ENCODE results near the gene DDAH1.

Gene DDAH1

DNA sequence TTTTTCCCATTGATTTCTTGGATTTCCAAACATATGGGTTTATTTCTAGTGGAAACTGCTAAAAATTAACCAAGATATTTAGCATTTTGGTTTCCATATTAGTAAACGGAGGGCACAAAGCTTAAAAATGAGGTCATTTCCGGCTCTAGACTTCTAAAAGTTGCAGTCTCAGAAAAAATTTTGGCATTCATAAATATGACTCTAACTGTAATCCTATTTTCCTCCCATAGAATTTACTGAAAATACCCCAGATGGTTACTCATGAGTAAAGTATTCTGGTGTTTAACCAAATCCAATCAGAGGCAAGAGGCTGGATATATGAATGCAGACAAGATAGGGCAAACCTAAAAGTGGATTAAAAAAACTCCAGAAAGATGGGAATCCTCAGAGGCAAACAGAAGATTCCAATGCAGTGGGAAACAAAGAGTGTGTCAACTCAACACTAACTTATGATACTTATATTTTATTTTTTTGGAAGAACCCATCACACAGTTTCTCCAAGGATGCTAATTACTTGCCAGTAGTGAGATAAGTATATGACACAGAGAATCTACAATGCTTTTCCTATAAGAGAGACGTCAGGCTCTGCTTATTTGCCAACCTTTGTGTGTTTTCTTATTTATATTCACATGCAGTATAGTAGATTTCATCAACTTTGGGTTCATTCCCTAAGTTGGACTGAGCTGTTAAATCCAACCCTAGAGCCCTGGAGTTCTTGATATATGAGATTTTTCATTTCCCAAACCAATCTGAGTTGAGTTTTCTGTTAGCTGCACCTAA is 98.4 kb downstream of the DDAH1 start:
- Histone ChIP-seq H3K4me3 (ENCODE audit: low read depth in 1 of 2, low read length in 2 of 2) (no peak overlapping the region), H3K4me1 (ENCODE audit: insufficient read depth, low read length) (no peaks in the 10 kb centered on the region), H3K27ac (ENCODE audit: low read depth, low read length) (no peak overlapping the region), H3K27me3 (ENCODE audit: control insufficient read depth in 1 of 2, insufficient read depth in 2 of 2, low read length in 2 of 2) (no peaks in the 10 kb centered on the region), H3K36me3 (ENCODE audit: insufficient read depth, low read length) (no peaks in the 10 kb centered on the region), H3K9me3 (ENCODE audit: low read length) (no peaks in the 10 kb centered on the region), H3K9ac (ENCODE audit: low read length) (no peak overlapping the region)

- Histone ChIP-seq H3K36me3 (ENCODE audit: insufficient read depth, low read length) (no peaks in the 10 kb centered on the region), H3K9me3 (ENCODE audit: low read length) (no peaks in the 10 kb centered on the region), H3K4me3 (ENCODE audit: low read depth in 1 of 2, low read length in 2 of 2) (no peak overlapping the region), H3K4me1 (ENCODE audit: insufficient read depth, low read length) (no peaks in the 10 kb centered on the region), H3K27ac (ENCODE audit: low read depth, low read length) (no peak overlapping the region), H3K9ac (ENCODE audit: low read length) (no peak overlapping the region), H3K27me3 (ENCODE audit: control insufficient read depth in 1 of 2, insufficient read depth in 2 of 2, low read length in 2 of 2) (no peaks in the 10 kb centered on the region)
Measured at GRCh38 chr1:85365851-85366250, 99.1 kb downstream of the DDAH1 start.

DNA sequence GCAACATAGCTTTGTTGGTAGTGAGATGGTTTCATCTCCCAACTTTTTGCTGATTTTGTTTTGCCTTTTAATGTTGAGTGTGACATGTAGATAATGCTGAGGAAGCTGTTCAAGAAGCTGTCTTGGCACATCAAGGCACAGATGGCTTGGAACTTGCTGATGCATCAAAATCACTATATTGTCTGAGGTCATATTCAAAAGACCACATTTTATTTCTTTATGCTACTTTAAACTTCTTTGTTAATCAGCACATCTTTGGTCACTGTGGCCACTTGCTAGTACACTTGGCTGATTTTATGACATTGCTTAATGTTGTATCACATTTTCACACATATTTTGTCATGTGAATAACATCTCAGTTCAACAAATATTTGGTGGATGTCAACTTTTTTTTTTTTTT is 101.4 kb downstream of the DDAH1 start:
- H3K9me3 ChIP-seq (ENCODE audit: low read length) = no peaks in the 10 kb centered on the region
- no peaks in the 10 kb centered on the region for H3K36me3 ChIP-seq (ENCODE audit: insufficient read depth, low read length)
- H3K4me1 ChIP-seq (ENCODE audit: insufficient read depth, low read length) = peaks cover 11% of the 10 kb centered on the region
- H3K4me3 ChIP-seq (ENCODE audit: low read depth in 1 of 2, low read length in 2 of 2) = no peak overlapping the region
- H3K9ac ChIP-seq (ENCODE audit: low read length) = no peak overlapping the region
- H3K27ac ChIP-seq (ENCODE audit: low read depth, low read length) = no peak overlapping the region
- no peaks in the 10 kb centered on the region for H3K27me3 ChIP-seq (ENCODE audit: control insufficient read depth in 1 of 2, insufficient read depth in 2 of 2, low read length in 2 of 2)

GRCh38 chr1:85363092-85363491 is 101.9 kb downstream of the DDAH1 start:
- Histone ChIP-seq H3K27ac (ENCODE audit: low read depth, low read length) (no peak overlapping the region), H3K27me3 (ENCODE audit: control insufficient read depth in 1 of 2, insufficient read depth in 2 of 2, low read length in 2 of 2) (no peaks in the 10 kb centered on the region)

GRCh38 chr1:85361606-85362296 is 103.2 kb downstream of the DDAH1 start:
- H3K27ac ChIP-seq (ENCODE audit: low read depth, low read length) = no peak overlapping the region
- no peaks in the 10 kb centered on the region for H3K27me3 ChIP-seq (ENCODE audit: control insufficient read depth in 1 of 2, insufficient read depth in 2 of 2, low read length in 2 of 2)
- peaks cover 11% of the 10 kb centered on the region for H3K4me1 ChIP-seq (ENCODE audit: insufficient read depth, low read length)
- H3K4me3 ChIP-seq (ENCODE audit: low read depth in 1 of 2, low read length in 2 of 2) = no peak overlapping the region
- H3K9ac ChIP-seq (ENCODE audit: low read length) = no peak overlapping the region
- no peaks in the 10 kb centered on the region for H3K9me3 ChIP-seq (ENCODE audit: low read length)
- H3K36me3 ChIP-seq (ENCODE audit: insufficient read depth, low read length) = no peaks in the 10 kb centered on the region

More at GRCh38 chr1:85363092-85363491, 101.9 kb downstream of the DDAH1 start:
- Histone ChIP-seq H3K9me3 (ENCODE audit: low read length) (no peaks in the 10 kb centered on the region), H3K4me1 (ENCODE audit: insufficient read depth, low read length) (peaks cover 11% of the 10 kb centered on the region), H3K36me3 (ENCODE audit: insufficient read depth, low read length) (no peaks in the 10 kb centered on the region), H3K4me3 (ENCODE audit: low read depth in 1 of 2, low read length in 2 of 2) (no peak overlapping the region), H3K9ac (ENCODE audit: low read length) (no peak overlapping the region)

GRCh38 chr1:85360730-85361493 is 104.0 kb downstream of the DDAH1 start:
- no peaks in the 10 kb centered on the region for H3K9me3 ChIP-seq (ENCODE audit: low read length)
- peaks cover 11% of the 10 kb centered on the region for H3K4me1 ChIP-seq (ENCODE audit: insufficient read depth, low read length)
- no peak overlapping the region for H3K9ac ChIP-seq (ENCODE audit: low read length)
- H3K27ac ChIP-seq (ENCODE audit: low read depth, low read length) = no peak overlapping the region
- no peak overlapping the region for H3K4me3 ChIP-seq (ENCODE audit: low read depth in 1 of 2, low read length in 2 of 2)
- no peaks in the 10 kb centered on the region for H3K36me3 ChIP-seq (ENCODE audit: insufficient read depth, low read length)
- no peaks in the 10 kb centered on the region for H3K27me3 ChIP-seq (ENCODE audit: control insufficient read depth in 1 of 2, insufficient read depth in 2 of 2, low read length in 2 of 2)

GRCh38 chr1:85359874-85360721 is 104.9 kb downstream of the DDAH1 start:
- H3K27ac ChIP-seq (ENCODE audit: low read depth, low read length) = no peak overlapping the region
- no peak overlapping the region for H3K4me3 ChIP-seq (ENCODE audit: low read depth in 1 of 2, low read length in 2 of 2)
- peaks cover 11% of the 10 kb centered on the region for H3K4me1 ChIP-seq (ENCODE audit: insufficient read depth, low read length)
- no peak overlapping the region for H3K9ac ChIP-seq (ENCODE audit: low read length)
- H3K27me3 ChIP-seq (ENCODE audit: control insufficient read depth in 1 of 2, insufficient read depth in 2 of 2, low read length in 2 of 2) = no peaks in the 10 kb centered on the region
- H3K9me3 ChIP-seq (ENCODE audit: low read length) = no peaks in the 10 kb centered on the region
- no peaks in the 10 kb centered on the region for H3K36me3 ChIP-seq (ENCODE audit: insufficient read depth, low read length)

GRCh38 chr1:85358702-85359438 is 106.1 kb downstream of the DDAH1 start:
- H3K4me1 ChIP-seq (ENCODE audit: insufficient read depth, low read length) = peaks cover 11% of the 10 kb centered on the region
- H3K27ac ChIP-seq (ENCODE audit: low read depth, low read length) = no peak overlapping the region
- H3K27me3 ChIP-seq (ENCODE audit: control insufficient read depth in 1 of 2, insufficient read depth in 2 of 2, low read length in 2 of 2) = no peaks in the 10 kb centered on the region
- H3K4me3 ChIP-seq (ENCODE audit: low read depth in 1 of 2, low read length in 2 of 2) = no peak overlapping the region
- H3K36me3 ChIP-seq (ENCODE audit: insufficient read depth, low read length) = no peaks in the 10 kb centered on the region
- H3K9ac ChIP-seq (ENCODE audit: low read length) = no peak overlapping the region
- no peaks in the 10 kb centered on the region for H3K9me3 ChIP-seq (ENCODE audit: low read length)

DNA sequence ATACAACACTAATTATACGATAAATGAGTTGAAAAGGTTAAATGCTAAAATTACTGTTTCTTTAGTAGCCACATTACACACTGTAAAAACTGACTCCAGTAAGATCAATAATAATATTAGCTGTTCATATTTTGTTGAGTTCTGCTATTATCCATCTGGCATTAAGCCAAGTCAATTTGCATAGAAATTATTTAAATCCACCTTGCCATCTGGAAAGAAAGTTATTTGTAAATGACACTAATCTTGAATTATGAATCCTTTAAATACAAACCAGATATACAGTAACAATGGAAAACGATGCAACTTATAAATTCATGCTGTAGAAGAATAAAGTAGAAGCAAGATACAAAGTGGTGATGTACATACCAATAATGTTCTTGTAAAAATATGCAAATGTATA is 107.1 kb downstream of the DDAH1 start:
- H3K27ac ChIP-seq (ENCODE audit: low read depth, low read length) = no peak overlapping the region
- peaks cover 11% of the 10 kb centered on the region for H3K4me1 ChIP-seq (ENCODE audit: insufficient read depth, low read length)
- no peak overlapping the region for H3K4me3 ChIP-seq (ENCODE audit: low read depth in 1 of 2, low read length in 2 of 2)
- no peaks in the 10 kb centered on the region for H3K9me3 ChIP-seq (ENCODE audit: low read length)
- H3K27me3 ChIP-seq (ENCODE audit: control insufficient read depth in 1 of 2, insufficient read depth in 2 of 2, low read length in 2 of 2) = no peaks in the 10 kb centered on the region
- no peak overlapping the region for H3K9ac ChIP-seq (ENCODE audit: low read length)
- H3K36me3 ChIP-seq (ENCODE audit: insufficient read depth, low read length) = no peaks in the 10 kb centered on the region

- H3K27me3 ChIP-seq (ENCODE audit: control insufficient read depth in 1 of 2, insufficient read depth in 2 of 2, low read length in 2 of 2) = no peaks in the 10 kb centered on the region
- no peak overlapping the region for H3K9ac ChIP-seq (ENCODE audit: low read length)
- H3K27ac ChIP-seq (ENCODE audit: low read depth, low read length) = no peak overlapping the region
- H3K36me3 ChIP-seq (ENCODE audit: insufficient read depth, low read length) = no peaks in the 10 kb centered on the region
- no peak overlapping the region for H3K4me3 ChIP-seq (ENCODE audit: low read depth in 1 of 2, low read length in 2 of 2)
- H3K4me1 ChIP-seq (ENCODE audit: insufficient read depth, low read length) = peaks cover 11% of the 10 kb centered on the region
- no peaks in the 10 kb centered on the region for H3K9me3 ChIP-seq (ENCODE audit: low read length)
Measured at GRCh38 chr1:85356130-85356529, 108.8 kb downstream of the DDAH1 start.

All from muscle layer of colon (tissue), 2 donors.